Measurements from ENCODE around the gene CEACAM19.

Gene CEACAM19

GRCh38 chr19:44657211-44657921, 13.9 kb upstream of the CEACAM19 start:
- in situ Hi-C loops (cut with MboI; ENCODE audit: low sequenced_read_pairs, unreplicated experiment) = loop anchor here (10.0 kb wide), 1 partner anchor 83 kb away; no protein-coding TSS in a partner anchor
- TF ChIP-seq CTCF (IDR thresholded peaks at IDR 0.05; ENCODE audit: borderline replicate concordance, control extremely low read depth, extremely low read depth, insufficient read depth, missing control alignments) = peak; percentile 92
- peak; percentile 87 for DNase-seq (ENCODE audit: low spot score)

GRCh38 chr19:44658069-44658733, 13.1 kb upstream of the CEACAM19 start:
- in situ Hi-C loops (cut with MboI; ENCODE audit: low sequenced_read_pairs, unreplicated experiment) = loop anchor here (10.0 kb wide), 1 partner anchor 83 kb away; no protein-coding TSS in a partner anchor
- TF ChIP-seq CTCF (IDR thresholded peaks at IDR 0.05; ENCODE audit: borderline replicate concordance, control extremely low read depth, extremely low read depth, insufficient read depth, missing control alignments) = no peak
- no peak for DNase-seq (ENCODE audit: low spot score)

- DNase-seq (ENCODE audit: low spot score) = no peak
- in situ Hi-C loops (cut with MboI; ENCODE audit: low sequenced_read_pairs, unreplicated experiment) = no loop called here
- no peak for TF ChIP-seq CTCF (IDR thresholded peaks at IDR 0.05; ENCODE audit: borderline replicate concordance, control extremely low read depth, extremely low read depth, insufficient read depth, missing control alignments)
Observed at GRCh38 chr19:44660081-44660480, 11.2 kb upstream of the CEACAM19 start.

GRCh38 chr19:44661205-44661604, 10.1 kb upstream of the CEACAM19 start:
- TF ChIP-seq CTCF (IDR thresholded peaks at IDR 0.05; ENCODE audit: borderline replicate concordance, control extremely low read depth, extremely low read depth, insufficient read depth, missing control alignments) = no peak
- in situ Hi-C loops (cut with MboI; ENCODE audit: low sequenced_read_pairs, unreplicated experiment) = no loop called here
- no peak for DNase-seq (ENCODE audit: low spot score)

GRCh38 chr19:44661904-44662303, 9.4 kb upstream of the CEACAM19 start:
- in situ Hi-C loops (cut with MboI; ENCODE audit: low sequenced_read_pairs, unreplicated experiment) = no loop called here
- DNase-seq (ENCODE audit: low spot score) = no peak
- no peak for TF ChIP-seq CTCF (IDR thresholded peaks at IDR 0.05; ENCODE audit: borderline replicate concordance, control extremely low read depth, extremely low read depth, insufficient read depth, missing control alignments)

- TF ChIP-seq CTCF (IDR thresholded peaks at IDR 0.05; ENCODE audit: borderline replicate concordance, control extremely low read depth, extremely low read depth, insufficient read depth, missing control alignments) = no peak
- DNase-seq (ENCODE audit: low spot score) = no peak
- in situ Hi-C loops (cut with MboI; ENCODE audit: low sequenced_read_pairs, unreplicated experiment) = no loop called here
Observed at GRCh38 chr19:44662691-44663385, 8.4 kb upstream of the CEACAM19 start.
